GM12872 (cell line): ENCODE measurements around the gene PMEPA1.

Source experiments
- TF ChIP-seq, protein P1 (sequence below): IDR thresholded peaks from 3 replicates; pipeline ENCODE4 v1.5.1; 2011; ENCODE audit warnings: low read depth, mild to moderate bottlenecking, low read length, moderate library complexity; ENCODE audit not compliant: insufficient read depth

PMEPA1 gene

DNA sequence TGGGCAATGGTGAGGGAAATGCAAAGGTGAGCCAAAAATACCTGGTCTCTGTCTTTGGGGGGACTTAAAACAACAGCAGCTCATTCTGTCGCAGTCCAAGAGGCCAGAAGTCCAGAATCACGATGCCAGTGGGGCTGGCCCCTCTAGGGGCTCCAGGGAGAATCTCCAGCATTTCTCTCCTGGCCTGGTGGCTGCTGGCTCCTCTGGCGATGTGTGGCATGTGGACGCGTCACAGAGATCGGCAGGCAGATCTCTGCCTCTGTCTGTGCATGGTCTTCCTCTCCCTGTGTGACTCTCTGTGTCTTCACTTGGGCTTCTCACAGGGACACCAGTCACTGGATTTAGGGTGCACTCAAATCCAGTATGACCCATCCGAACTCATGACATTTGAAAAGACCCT lies 14.0 kb upstream of the PMEPA1 start:
- TF ChIP-seq, protein P1, sequence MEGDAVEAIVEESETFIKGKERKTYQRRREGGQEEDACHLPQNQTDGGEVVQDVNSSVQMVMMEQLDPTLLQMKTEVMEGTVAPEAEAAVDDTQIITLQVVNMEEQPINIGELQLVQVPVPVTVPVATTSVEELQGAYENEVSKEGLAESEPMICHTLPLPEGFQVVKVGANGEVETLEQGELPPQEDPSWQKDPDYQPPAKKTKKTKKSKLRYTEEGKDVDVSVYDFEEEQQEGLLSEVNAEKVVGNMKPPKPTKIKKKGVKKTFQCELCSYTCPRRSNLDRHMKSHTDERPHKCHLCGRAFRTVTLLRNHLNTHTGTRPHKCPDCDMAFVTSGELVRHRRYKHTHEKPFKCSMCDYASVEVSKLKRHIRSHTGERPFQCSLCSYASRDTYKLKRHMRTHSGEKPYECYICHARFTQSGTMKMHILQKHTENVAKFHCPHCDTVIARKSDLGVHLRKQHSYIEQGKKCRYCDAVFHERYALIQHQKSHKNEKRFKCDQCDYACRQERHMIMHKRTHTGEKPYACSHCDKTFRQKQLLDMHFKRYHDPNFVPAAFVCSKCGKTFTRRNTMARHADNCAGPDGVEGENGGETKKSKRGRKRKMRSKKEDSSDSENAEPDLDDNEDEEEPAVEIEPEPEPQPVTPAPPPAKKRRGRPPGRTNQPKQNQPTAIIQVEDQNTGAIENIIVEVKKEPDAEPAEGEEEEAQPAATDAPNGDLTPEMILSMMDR, result no peak

DNA sequence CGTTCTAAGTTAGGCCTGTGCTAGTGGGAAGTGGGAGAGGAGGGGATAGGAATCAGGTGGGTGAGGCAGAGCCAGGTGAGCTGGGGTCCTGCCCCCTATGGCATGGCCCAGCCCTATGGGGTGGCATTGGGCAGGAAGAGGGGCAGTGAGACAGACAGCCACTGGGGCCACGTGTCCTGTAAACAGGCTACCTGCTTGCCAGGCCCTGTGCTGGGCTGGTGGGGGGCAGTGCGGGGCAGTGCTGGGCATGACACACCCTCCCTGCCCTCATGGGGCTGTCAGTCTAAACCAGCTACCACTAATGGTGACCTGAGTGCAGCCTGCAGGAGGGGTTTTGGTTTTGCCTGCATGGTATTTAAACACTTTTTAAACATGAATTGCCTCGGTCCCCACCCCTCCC lies 10.1 kb upstream of the PMEPA1 start:
- TF ChIP-seq, protein P1, result no peak

DNA sequence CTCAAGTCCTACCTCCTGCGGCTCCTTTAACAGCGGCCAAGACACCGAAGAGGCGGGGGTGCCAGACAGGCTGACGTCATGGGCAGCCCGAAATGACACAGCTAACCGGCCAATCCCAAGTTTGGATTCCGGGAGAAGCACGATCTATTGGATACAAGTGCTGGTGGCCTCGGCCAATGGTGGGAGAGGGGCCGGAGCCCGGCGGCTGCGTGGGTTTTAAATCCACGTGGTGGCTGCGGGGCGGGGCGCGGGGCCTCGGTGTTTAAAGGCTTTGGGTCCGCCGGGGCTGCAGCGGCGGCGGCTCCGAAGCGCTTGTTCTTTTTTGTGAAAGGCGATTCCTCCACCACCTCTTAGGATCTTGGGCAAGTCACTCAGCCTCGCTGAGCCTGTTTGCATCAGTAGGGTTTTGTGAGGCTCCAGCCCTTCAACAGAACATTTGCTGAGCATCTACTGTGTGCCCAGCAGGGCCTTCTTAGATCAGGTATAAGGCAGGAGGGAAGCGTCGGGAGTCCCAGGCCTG lies 8.7 kb upstream of the PMEPA1 start:
- TF ChIP-seq, protein P1, result no peak

DNA sequence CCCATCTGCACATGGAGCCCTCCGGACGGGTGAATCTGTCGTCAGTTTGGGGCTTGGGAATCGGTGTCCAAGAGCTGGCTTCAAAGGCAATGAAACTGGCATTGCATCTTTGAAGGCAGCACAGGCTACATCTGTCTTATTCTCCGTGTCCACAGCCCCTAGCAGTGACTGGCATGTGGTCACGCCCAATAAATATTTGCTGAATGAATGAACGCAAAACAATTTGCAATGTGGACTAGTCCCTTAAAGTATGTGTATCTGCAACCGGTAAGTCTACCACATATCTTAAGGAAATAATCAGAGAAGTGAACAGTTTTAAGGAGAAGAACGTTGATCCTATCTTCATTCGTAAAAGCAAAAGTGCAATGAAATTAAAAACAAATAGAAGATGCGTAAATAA lies 8.0 kb upstream of the PMEPA1 start:
- TF ChIP-seq, protein P1, result no peak

DNA sequence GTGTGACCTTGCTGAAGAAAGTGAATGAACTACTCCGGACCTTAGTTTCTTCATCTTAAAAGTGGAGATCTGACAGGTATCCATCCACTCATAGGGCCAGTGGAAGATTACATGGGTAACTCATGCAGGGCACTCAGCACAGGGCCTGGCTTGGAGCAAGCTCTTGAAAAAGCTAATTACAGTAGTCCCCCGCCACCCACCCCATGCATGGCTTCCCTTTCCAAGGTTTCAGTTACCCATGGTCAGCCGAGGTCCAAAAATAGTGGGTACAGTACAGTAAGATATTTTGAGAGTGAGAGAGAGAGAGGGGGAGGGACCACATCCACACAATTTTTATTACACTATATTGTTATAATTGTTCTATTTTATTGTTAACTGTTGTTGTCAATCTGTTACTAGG lies 7.1 kb upstream of the PMEPA1 start:
- TF ChIP-seq, protein P1, result no peak

DNA sequence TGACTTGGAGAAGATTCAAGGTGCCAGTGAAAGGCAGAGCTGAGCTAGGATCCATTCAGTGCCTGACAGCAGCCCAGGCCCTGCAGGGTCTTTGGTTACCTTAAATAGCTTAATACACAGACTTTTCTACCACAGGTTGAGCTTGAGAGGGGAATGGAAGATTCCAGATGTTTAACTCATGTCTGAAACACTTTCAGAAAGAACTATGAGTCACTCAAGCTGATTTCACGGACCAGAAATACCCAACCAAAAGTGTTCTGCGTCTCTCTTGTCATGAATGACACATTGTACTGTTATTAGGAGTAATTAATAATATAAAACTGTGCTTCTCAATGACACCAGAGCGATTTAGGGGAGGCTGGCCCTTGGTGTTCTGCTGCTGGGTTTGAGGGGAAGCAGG lies 6.4 kb upstream of the PMEPA1 start:
- TF ChIP-seq, protein P1, result no peak

DNA sequence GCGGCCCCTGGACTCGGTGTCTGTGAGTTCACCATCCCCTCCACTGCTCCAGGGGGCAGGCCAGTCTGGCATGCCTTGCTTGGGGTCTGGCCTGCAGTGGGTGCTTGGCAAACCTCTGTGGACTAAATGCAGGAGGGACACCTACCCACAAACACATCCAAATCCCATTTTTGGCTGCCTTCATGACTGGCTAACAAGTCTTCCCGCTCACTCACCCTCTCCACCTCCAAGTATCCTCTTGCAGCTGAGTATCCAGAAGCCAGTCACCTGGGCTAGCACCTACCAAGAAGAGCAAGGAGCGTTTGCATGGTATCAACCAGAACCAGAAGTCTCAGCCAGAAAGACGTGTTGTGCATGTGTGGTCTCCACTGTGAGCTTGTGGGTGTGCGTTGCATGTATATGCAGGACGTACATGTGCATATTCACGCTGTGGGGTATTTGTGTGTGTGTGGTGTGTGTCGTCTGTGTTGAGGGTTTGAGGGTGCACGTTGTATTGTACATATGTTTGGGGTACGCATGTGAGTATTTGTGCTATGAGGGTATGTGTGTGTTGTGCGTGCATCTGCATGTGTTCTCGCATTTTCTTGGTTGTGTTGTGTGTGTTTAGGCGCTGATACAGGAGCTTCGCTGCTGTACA lies 5.6 kb upstream of the PMEPA1 start:
- TF ChIP-seq, protein P1, result no peak
